GM23338 (cell line): ENCODE results near the gene ISCU.

Source experiments
- CREB1 ChIP-seq: fragments of 250-450 bp; sonication (Bioruptor Pico); IDR thresholded peaks from 2 replicates; pipeline ENCODE4 v1.5.0; 2020; ENCODE audit warnings: low read depth, mild to moderate bottlenecking, moderate library complexity
- CTCF ChIP-seq, 2 experiments: fragments of 200-600 bp in 1 of 2; sonication (generic) in 1 of 2; conservative IDR thresholded peaks; 2 replicates each; pipeline versions ENCODE4 v1.5.1 to v1.6.1; 2016 to 2017; ENCODE audit warnings: antibody characterized with exemption in 2 of 2, low read depth in 2 of 2, mild to moderate bottlenecking in 2 of 2, moderate library complexity in 1 of 2
- ETS1 ChIP-seq: IDR thresholded peaks from 2 replicates; pipeline ENCODE4 v1.6.1; 2016; ENCODE audit warnings: antibody characterized with exemption
- EZH2 ChIP-seq: fragments of 200-600 bp; sonication (generic); IDR thresholded peaks from one replicate; pipeline ENCODE4 v1.8.0; 2017; ENCODE audit warnings: antibody characterized with exemption, mild to moderate bottlenecking, low read depth; ENCODE audit not compliant: unreplicated experiment
- EZH2phosphoT487 ChIP-seq: fragments of 200-600 bp; sonication (generic); IDR thresholded peaks from one replicate; pipeline ENCODE4 v1.8.1; 2018; ENCODE audit warnings: antibody characterized with exemption; ENCODE audit not compliant: unreplicated experiment
- JUNB ChIP-seq: IDR thresholded peaks from one replicate; pipeline ENCODE4 v1.6.1; 2016; ENCODE audit warnings: antibody characterized with exemption; ENCODE audit not compliant: unreplicated experiment
- NANOG ChIP-seq: IDR thresholded peaks from 2 replicates; pipeline ENCODE4 v1.6.1; 2016; ENCODE audit warnings: antibody characterized with exemption, borderline replicate concordance
- POLR2AphosphoS5 ChIP-seq: IDR thresholded peaks from 2 replicates; pipeline ENCODE4 v1.6.1; 2016; ENCODE audit warnings: antibody characterized with exemption, low read depth
- REST ChIP-seq: IDR thresholded peaks from one replicate; pipeline ENCODE4 v1.6.1; 2018; ENCODE audit warnings: antibody characterized with exemption; ENCODE audit not compliant: unreplicated experiment
- STAT1 ChIP-seq: IDR thresholded peaks from one replicate; pipeline ENCODE4 v1.6.1; 2016; ENCODE audit warnings: antibody characterized with exemption; ENCODE audit not compliant: unreplicated experiment
- ZNF114 ChIP-seq: fragments of 250-450 bp; sonication (Bioruptor Pico); IDR thresholded peaks from 2 replicates; pipeline ENCODE4 v1.5.0; 2020; ENCODE audit warnings: mild to moderate bottlenecking, moderate library complexity
- ZNF331 ChIP-seq: fragments of 250-450 bp; sonication (Bioruptor Pico); IDR thresholded peaks from 2 replicates; pipeline ENCODE4 v1.5.0; 2020; ENCODE audit warnings: low read depth, mild to moderate bottlenecking, moderate library complexity
- ZNF462 ChIP-seq: fragments of 250-450 bp; sonication (Bioruptor Pico); IDR thresholded peaks from 2 replicates; pipeline ENCODE4 v1.5.0; 2020; ENCODE audit warnings: mild to moderate bottlenecking, moderate library complexity

GRCh38 chr12:108587826-108588225 lies 25.4 kb downstream of the ISCU start:
- TF ChIP-seq CTCF (conservative IDR thresholded peaks at IDR 0.05; ENCODE audit: low read depth in 2 of 2) (no peak), EZH2phosphoT487 (no peak), POLR2AphosphoS5 (no peak), JUNB (no peak), EZH2 (no peak), CREB1 (CRISPR knock-in tag) (no peak), REST (no peak), ETS1 (no peak), ZNF331 (CRISPR knock-in tag) (no peak), ZNF462 (no peak), ZNF114 (CRISPR knock-in tag) (no peak), STAT1 (no peak), NANOG (no peak)
